WERI-Rb-1 (cell line): ENCODE data around the gene CYP24A1.

Experiments used
- DNase-seq: peaks from one replicate; pipeline ENCODE4 v3.0.0-alpha.2; 2020
- H3K27ac ChIP-seq: fragments of 250-450 bp; sonication (Bioruptor Pico); 2 replicates; pipeline ENCODE4 v1.5.1; 2020; ENCODE audit warnings: mild to moderate bottlenecking, moderate library complexity
- H3K27me3 ChIP-seq: fragments of 250-450 bp; sonication (Bioruptor Pico); 2 replicates; pipeline ENCODE4 v1.5.1; 2021; ENCODE audit warnings: mild to moderate bottlenecking, low read depth, moderate library complexity; ENCODE audit not compliant: insufficient read depth, severe bottlenecking
- H3K36me3 ChIP-seq: fragments of 250-450 bp; sonication (Bioruptor Pico); 2 replicates; pipeline ENCODE4 v1.5.1; 2020; ENCODE audit warnings: mild to moderate bottlenecking, moderate library complexity
- H3K4me3 ChIP-seq: 2 replicates; pipeline ENCODE4 v1.5.1; 2011; ENCODE audit warnings: low read depth, mild to moderate bottlenecking, control low read depth, low read length
- H3K9me3 ChIP-seq: fragments of 250-450 bp; sonication (Bioruptor Pico); 2 replicates; pipeline ENCODE4 v1.5.1; 2021; ENCODE audit warnings: mild to moderate bottlenecking, moderate library complexity; ENCODE audit not compliant: severe bottlenecking
- CTCF ChIP-seq: IDR thresholded peaks from 2 replicates; pipeline ENCODE4 v1.5.1; 2011; ENCODE audit warnings: low read depth, mild to moderate bottlenecking, control low read depth, inconsistent platforms, low read length

The CYP24A1 gene

GRCh38 chr20:54170963-54171362, 2.8 kb downstream of the CYP24A1 start:
- no peak for DNase-seq
- TF ChIP-seq CTCF = no peak
- Histone ChIP-seq H3K9me3 (no peaks in the 10 kb centered on the region), H3K36me3 (no peaks in the 10 kb centered on the region), H3K27ac (no peak overlapping the region), H3K27me3 (peaks cover 94% of the 10 kb centered on the region), H3K4me3 (no peak overlapping the region)

GRCh38 chr20:54170026-54170471, 3.7 kb downstream of the CYP24A1 start:
- DNase-seq = no peak

GRCh38 chr20:54168961-54169862, 4.6 kb downstream of the CYP24A1 start:
- Histone ChIP-seq H3K36me3 (no peaks in the 10 kb centered on the region), H3K9me3 (no peaks in the 10 kb centered on the region), H3K27me3 (peaks cover 85% of the 10 kb centered on the region), H3K27ac (no peak overlapping the region), H3K4me3 (no peak overlapping the region)
- TF ChIP-seq CTCF = no peak
- no peak for DNase-seq

More at GRCh38 chr20:54170026-54170471, 3.7 kb downstream of the CYP24A1 start:
- Histone ChIP-seq H3K36me3 (no peaks in the 10 kb centered on the region), H3K4me3 (no peak overlapping the region), H3K27ac (no peak overlapping the region), H3K27me3 (peaks cover 91% of the 10 kb centered on the region), H3K9me3 (no peaks in the 10 kb centered on the region)
- TF ChIP-seq CTCF = no peak

- TF ChIP-seq CTCF = no peak
- no peak for DNase-seq
- no peaks in the 10 kb centered on the region for H3K9me3 ChIP-seq
- peaks cover 84% of the 10 kb centered on the region for H3K27me3 ChIP-seq
- H3K36me3 ChIP-seq = no peaks in the 10 kb centered on the region
- H3K4me3 ChIP-seq = no peak overlapping the region
- no peak overlapping the region for H3K27ac ChIP-seq
These were observed 5.6 kb downstream of the CYP24A1 start for GRCh38 chr20:54167909-54168872.

GRCh38 chr20:54166987-54167662, 6.7 kb downstream of the CYP24A1 start:
- no peak for TF ChIP-seq CTCF
- H3K27ac ChIP-seq = no peak overlapping the region
- no peaks in the 10 kb centered on the region for H3K9me3 ChIP-seq
- H3K36me3 ChIP-seq = no peaks in the 10 kb centered on the region
- H3K27me3 ChIP-seq = peaks cover 83% of the 10 kb centered on the region
- no peak overlapping the region for H3K4me3 ChIP-seq
- no peak for DNase-seq
